ENCODE results near the gene KDM6B.

GRCh38 chr17:7867881-7868329, 33.9 kb downstream of the KDM6B start:
- TF ChIP-seq POLR2A (IDR thresholded peaks at IDR 0.05; ENCODE audit: low read length) (no peak), GATA1 (IDR thresholded peaks at IDR 0.05; ENCODE audit: low read depth, low read length) (no peak)
